Heart left ventricle (tissue), 13 donors: ENCODE results near the gene NR2F1-AS1.

ENCODE experiments used
- CTCF ChIP-seq, 12 donors: fragments of 200-600 bp; sonication (generic) in 4 of 12; IDR thresholded peaks; one replicate each; pipeline versions ENCODE4 v1.5.0 to v1.8.0; 2018 to 2022; ENCODE audit warnings: antibody characterized with exemption in 12 of 12, mild to moderate bottlenecking in 5 of 12
- POLR2A ChIP-seq, 2 donors: fragments of 450-650 bp; IDR thresholded peaks; one replicate each; pipeline ENCODE4 v1.6.1; 2017; ENCODE audit warnings: antibody characterized with exemption in 2 of 2, mild to moderate bottlenecking in 2 of 2, moderate library complexity in 2 of 2
- donor health status: ischemic (EF 13 %, LVEDD 7.1; RV severe dilation, severe dysfunction).
- donor health status: DM: no; HTN: yes; CAD: no.
- donor health status: DM: no; HTN: no; CAD: no.
- donor health status: ischemic (EF 25% LVEDD 6.9; RV normal size, moderate dysfunction).
- donor health status: ischemic (EF 25% LVEDD 5.7; RV mildly dilated, moderate dysfunction).
- donor health status: ischemic (EF 35%, LVEDD 5.7; RV mildly dilated, moderate dysfunction).
- donor health status: nonischemic (EF 11% LVEDD 7.7; RV severe dilation, severe dysfunction).
- donor health status: DM: yes; HTN: yes; CAD: no.
- donor health status: PGD.
- donor health status: ischemic (EF 29% LVEDD 5.4; RV normal size, mild dysfunction).
- donor health status: nonischemic (EF 23%, LVEDD 6.1; RV moderate dilation, normal function).

GRCh38 chr5:93601071-93601801 is 20.2 kb upstream of the NR2F1-AS1 start:
- no peak for TF ChIP-seq CTCF (IDR thresholded peaks at IDR 0.05)
- TF ChIP-seq POLR2A (IDR thresholded peaks at IDR 0.05): no peak
